ENCODE measurements around the gene CNTNAP2. TPM values are rescaled to one million over a fixed set of nuclear protein-coding genes. Genes with fewer than 3 reads are reported as not detected.

CNTNAP2 gene
- polyA plus RNA-seq, 6 donors from 2014 or later = 38.2 to 132 (median 77.9) TPM

GRCh38 chr7:146861701-146862100 lies 745.1 kb downstream of the CNTNAP2 start:
- Mint-ChIP-seq H3K36me3 (no peaks in the 10 kb centered on the region), H3K4me3 (no peak overlapping the region), H3K27ac (no peak overlapping the region), H3K9me3 (peaks cover 0 to 14% (median 0%) of the 10 kb centered on the region in 7 donors), H3K27me3 (no peaks in the 10 kb centered on the region), H3K4me1 (no peaks in the 10 kb centered on the region)
- DNase-seq (no peak), ATAC-seq (ENCODE audit: low read depth in 2 of 2) (no peak)

DNA sequence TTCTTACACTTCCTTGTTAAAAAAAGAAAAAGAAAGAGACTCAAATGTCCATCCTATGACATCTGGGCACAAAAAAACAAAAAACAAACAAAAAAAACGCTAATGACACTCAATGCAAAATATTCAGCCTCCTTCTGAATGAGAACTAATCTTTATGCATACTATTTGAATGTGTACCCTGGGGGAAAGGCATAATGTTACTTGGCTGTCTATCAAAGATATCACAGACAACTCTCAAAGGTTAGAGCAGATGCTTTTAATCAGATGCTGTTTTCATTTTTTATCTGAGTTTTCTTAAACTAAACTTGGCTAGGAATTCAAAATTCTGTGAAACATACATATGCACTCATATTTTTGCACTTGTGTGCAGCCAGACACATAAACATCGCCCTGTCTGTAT lies 745.8 kb downstream of the CNTNAP2 start:
- Mint-ChIP-seq H3K9me3 (peaks cover 0 to 9% (median 0%) of the 10 kb centered on the region in 7 donors), H3K27ac (no peak overlapping the region), H3K4me1 (no peaks in the 10 kb centered on the region), H3K4me3 (no peak overlapping the region), H3K27me3 (no peaks in the 10 kb centered on the region), H3K36me3 (no peaks in the 10 kb centered on the region)
- DNase-seq = no peak
- no peak for ATAC-seq (ENCODE audit: low read depth in 2 of 2)

GRCh38 chr7:146864644-146865043 lies 748.0 kb downstream of the CNTNAP2 start:
- Mint-ChIP-seq H3K27ac (no peak overlapping the region), H3K36me3 (no peaks in the 10 kb centered on the region), H3K4me1 (no peaks in the 10 kb centered on the region), H3K27me3 (no peaks in the 10 kb centered on the region), H3K9me3 (peaks cover 0 to 13% (median 5%) of the 10 kb centered on the region in 7 donors), H3K4me3 (no peak overlapping the region)
- DNase-seq (no peak), ATAC-seq (ENCODE audit: low read depth in 2 of 2) (no peak)

DNA sequence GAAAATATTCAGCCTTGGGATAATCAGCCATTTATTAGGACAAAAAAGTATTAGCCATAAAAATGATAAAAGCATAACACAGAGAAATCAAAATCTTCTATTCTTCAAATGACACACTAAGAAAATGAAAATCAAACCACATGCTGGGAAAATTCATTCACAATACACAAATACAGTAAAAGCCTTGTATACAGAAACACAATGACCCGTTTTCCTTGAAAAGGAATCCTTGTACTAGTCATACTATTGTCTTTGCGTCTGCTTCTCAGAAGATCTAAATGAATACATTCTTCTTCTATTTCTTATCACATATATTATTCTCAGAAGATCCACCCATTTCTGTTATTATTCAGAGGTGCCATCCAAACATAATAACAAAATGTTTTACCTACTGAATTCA lies 749.1 kb downstream of the CNTNAP2 start:
- DNase-seq (no peak), ATAC-seq (ENCODE audit: low read depth in 2 of 2) (no peak)
- Mint-ChIP-seq H3K36me3 (no peaks in the 10 kb centered on the region), H3K27me3 (no peaks in the 10 kb centered on the region), H3K27ac (no peak overlapping the region), H3K4me3 (no peak overlapping the region), H3K9me3 (peaks cover 0 to 10% (median 5%) of the 10 kb centered on the region in 7 donors), H3K4me1 (no peaks in the 10 kb centered on the region)

DNA sequence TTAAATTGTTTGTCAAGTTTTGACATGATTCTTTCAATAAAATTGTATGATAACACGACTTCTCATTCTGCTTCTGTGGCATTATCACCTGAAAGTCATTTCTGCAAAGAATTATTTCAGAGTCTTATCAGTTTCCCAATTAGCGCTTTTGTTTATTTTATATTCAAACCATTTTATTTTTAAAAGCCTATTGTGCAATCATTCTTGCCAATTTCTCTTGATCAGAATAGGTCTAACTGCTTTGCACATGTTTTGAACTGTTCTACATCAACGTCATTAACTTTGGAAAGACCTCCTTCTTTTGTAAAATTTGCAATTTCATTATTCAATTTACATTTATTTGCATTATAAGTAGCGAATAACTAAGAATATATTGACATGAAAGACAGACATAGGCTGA lies 758.1 kb downstream of the CNTNAP2 start:
- DNase-seq (no peak), ATAC-seq (ENCODE audit: low read depth in 2 of 2) (no peak)
- no peaks in the 10 kb centered on the region for H3K27me3 Mint-ChIP-seq
- H3K27ac Mint-ChIP-seq = no peak overlapping the region
- no peaks in the 10 kb centered on the region for H3K36me3 Mint-ChIP-seq
- no peaks in the 10 kb centered on the region for H3K4me1 Mint-ChIP-seq
- H3K9me3 Mint-ChIP-seq = peaks cover 0 to 13% (median 0%) of the 10 kb centered on the region in 7 donors
- no peak overlapping the region for H3K4me3 Mint-ChIP-seq

DNA sequence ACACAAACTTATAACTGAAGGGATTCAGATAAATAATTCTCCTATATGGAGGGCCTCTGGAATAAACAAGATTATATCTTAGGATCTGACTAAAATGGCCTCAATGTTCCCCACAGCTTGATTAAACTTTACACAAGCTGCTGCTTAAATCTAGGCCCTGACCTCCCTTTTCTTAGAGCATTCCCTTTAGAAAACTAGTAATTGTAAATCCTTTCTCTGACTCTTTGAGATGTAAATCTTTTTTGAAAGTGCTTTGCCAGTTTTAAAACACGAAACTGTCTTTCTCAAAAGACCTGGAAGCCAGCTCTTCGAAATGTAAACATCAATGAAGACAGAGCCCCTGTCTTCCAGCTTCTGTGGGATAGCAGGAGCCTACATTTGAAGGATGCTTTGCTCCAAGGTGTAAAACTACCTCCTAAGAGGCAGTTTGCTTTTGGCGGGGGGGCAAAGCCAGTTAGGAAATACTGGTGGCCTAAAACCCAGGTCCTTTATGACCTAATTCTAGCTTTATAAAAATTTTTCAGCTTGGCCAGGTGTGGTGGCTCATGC lies 758.7 kb downstream of the CNTNAP2 start:
- Mint-ChIP-seq H3K27ac (peak overlapping the region in 1 of 6 donors; percentile 89), H3K36me3 (no peaks in the 10 kb centered on the region), H3K4me1 (no peaks in the 10 kb centered on the region), H3K9me3 (peaks cover 0 to 13% (median 0%) of the 10 kb centered on the region in 7 donors), H3K4me3 (no peak overlapping the region), H3K27me3 (no peaks in the 10 kb centered on the region)
- ATAC-seq (ENCODE audit: low read depth in 2 of 2) = no peak
- no peak for DNase-seq

- peaks cover 0 to 13% (median 0%) of the 10 kb centered on the region in 7 donors for H3K9me3 Mint-ChIP-seq
- H3K4me3 Mint-ChIP-seq = no peak overlapping the region
- H3K27me3 Mint-ChIP-seq = no peaks in the 10 kb centered on the region
- H3K4me1 Mint-ChIP-seq = no peaks in the 10 kb centered on the region
- H3K27ac Mint-ChIP-seq = no peak overlapping the region
- ATAC-seq (ENCODE audit: low read depth in 2 of 2) = no peak
- H3K36me3 Mint-ChIP-seq = no peaks in the 10 kb centered on the region
- no peak for DNase-seq
These were observed 759.4 kb downstream of the CNTNAP2 start for GRCh38 chr7:146875981-146876380.

GRCh38 chr7:146876411-146876810 lies 759.8 kb downstream of the CNTNAP2 start:
- no peak overlapping the region for H3K27ac Mint-ChIP-seq
- H3K4me1 Mint-ChIP-seq = no peaks in the 10 kb centered on the region
- peaks cover 0 to 13% (median 0%) of the 10 kb centered on the region in 7 donors for H3K9me3 Mint-ChIP-seq
- H3K27me3 Mint-ChIP-seq = no peaks in the 10 kb centered on the region
- DNase-seq (no peak), ATAC-seq (ENCODE audit: low read depth in 2 of 2) (no peak)
- no peak overlapping the region for H3K4me3 Mint-ChIP-seq
- no peaks in the 10 kb centered on the region for H3K36me3 Mint-ChIP-seq

DNA sequence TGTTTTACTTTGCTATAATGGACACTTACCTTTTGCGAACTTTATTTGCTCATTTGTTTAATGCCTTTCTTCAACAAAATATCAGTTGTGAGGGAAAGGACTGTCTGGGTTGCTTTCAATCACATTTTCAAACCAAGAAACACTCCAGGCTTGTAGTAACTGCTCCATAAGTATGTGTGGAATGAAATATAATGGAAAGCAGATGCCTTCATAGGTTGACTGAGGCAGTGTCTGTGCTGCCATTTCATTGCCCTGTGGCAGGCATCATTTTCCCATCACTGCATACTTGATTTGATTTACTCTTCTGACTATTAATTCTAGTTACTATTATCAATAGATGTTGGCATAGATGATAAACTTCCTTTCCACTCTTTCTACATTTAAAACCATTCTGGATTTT lies 762.3 kb downstream of the CNTNAP2 start:
- Mint-ChIP-seq H3K27me3 (no peaks in the 10 kb centered on the region), H3K27ac (no peak overlapping the region), H3K4me3 (no peak overlapping the region), H3K4me1 (no peaks in the 10 kb centered on the region), H3K36me3 (no peaks in the 10 kb centered on the region), H3K9me3 (peaks cover 0 to 9% (median 2%) of the 10 kb centered on the region in 7 donors)
- ATAC-seq (ENCODE audit: low read depth in 2 of 2) = no peak
- no peak for DNase-seq

DNA sequence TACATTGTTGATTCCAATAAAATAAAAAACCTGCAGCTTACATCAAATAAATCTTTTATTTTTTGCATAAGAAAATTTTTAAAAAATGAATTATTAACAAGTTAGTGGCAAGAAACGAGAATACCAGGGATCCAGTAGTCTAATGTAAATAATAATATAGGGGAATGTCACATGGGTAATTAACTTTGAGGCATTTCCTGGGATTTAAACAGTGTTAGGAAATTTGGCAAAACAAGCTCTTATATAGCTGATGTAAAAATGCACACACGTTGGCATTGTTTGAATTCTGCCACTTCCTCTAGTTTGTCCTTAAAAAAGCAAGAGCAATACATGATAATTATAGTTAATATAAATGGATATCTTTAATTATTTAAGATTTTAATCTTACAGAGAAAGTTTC lies 768.6 kb downstream of the CNTNAP2 start:
- H3K27me3 Mint-ChIP-seq = no peaks in the 10 kb centered on the region
- no peak overlapping the region for H3K4me3 Mint-ChIP-seq
- H3K9me3 Mint-ChIP-seq = peaks cover 0 to 4% (median 0%) of the 10 kb centered on the region in 7 donors
- H3K27ac Mint-ChIP-seq = no peak overlapping the region
- DNase-seq (no peak), ATAC-seq (ENCODE audit: low read depth in 2 of 2) (no peak)
- no peaks in the 10 kb centered on the region for H3K4me1 Mint-ChIP-seq
- no peaks in the 10 kb centered on the region for H3K36me3 Mint-ChIP-seq

DNA sequence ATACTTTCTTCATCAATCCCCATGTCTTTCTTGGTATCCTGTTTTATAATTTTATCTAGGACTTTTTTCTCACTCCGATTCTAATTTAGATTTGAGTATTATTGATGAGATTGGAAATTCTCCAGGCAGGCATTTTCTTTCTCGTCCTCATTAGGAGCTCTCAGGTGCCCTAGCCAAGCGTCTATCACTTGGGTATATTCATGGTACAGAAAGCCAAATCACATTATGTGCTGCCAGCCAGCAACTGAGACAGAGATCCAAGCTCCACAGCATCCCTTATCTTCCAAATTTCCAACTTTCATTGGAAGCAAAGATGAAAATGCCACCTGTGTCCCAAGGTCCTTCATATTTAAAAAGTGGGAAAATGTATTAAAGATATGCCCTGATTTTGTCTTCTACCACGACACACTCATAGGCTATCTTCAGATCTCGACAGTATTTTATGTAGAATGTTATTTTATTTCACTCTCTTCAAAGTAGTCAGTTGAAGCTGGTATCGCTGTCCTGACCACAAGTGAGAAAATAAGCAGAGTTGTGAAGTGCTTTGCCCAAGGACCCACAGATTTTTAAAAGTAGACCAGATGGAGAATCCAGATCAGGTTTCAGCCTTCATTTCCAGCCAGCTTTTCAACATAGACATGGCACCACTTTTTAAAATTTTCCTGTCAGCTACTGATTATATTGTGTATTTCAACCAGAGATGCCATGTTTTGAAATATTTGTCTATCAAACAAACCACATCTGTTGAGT lies 773.4 kb downstream of the CNTNAP2 start:
- Mint-ChIP-seq H3K27me3 (no peaks in the 10 kb centered on the region), H3K27ac (no peak overlapping the region), H3K9me3 (peaks cover 0 to 5% (median 3%) of the 10 kb centered on the region in 7 donors), H3K36me3 (no peaks in the 10 kb centered on the region), H3K4me1 (no peaks in the 10 kb centered on the region), H3K4me3 (no peak overlapping the region)
- DNase-seq (no peak), ATAC-seq (ENCODE audit: low read depth in 2 of 2) (no peak)

DNA sequence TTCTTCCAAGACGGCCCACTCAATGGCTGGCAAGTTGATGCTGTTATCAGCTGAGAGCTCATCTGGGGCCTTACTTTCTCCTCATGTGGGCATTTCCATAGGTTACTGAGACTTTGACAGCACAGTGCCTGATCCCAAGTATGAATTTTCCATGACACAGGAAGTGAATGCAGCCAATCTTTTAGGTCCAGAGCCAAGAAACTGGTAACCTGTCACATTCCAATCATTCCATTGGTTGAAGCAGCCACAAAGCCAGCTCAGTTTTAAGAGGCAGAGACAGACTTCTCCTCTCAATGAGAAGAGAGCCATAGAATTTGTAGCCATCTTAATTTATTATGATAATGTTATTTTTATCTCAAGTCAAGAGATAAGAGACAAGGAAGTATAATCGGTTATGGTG lies 775.5 kb downstream of the CNTNAP2 start:
- Mint-ChIP-seq H3K9me3 (peaks cover 0 to 5% (median 3%) of the 10 kb centered on the region in 7 donors), H3K4me3 (no peak overlapping the region), H3K4me1 (no peaks in the 10 kb centered on the region), H3K27me3 (no peaks in the 10 kb centered on the region), H3K36me3 (no peaks in the 10 kb centered on the region), H3K27ac (no peak overlapping the region)
- DNase-seq (no peak), ATAC-seq (ENCODE audit: low read depth in 2 of 2) (no peak)

GRCh38 chr7:146894927-146895326 lies 778.3 kb downstream of the CNTNAP2 start:
- Mint-ChIP-seq H3K36me3 (no peaks in the 10 kb centered on the region), H3K4me3 (no peak overlapping the region), H3K27ac (no peak overlapping the region), H3K4me1 (no peaks in the 10 kb centered on the region), H3K9me3 (peaks cover 0 to 7% (median 4%) of the 10 kb centered on the region in 7 donors), H3K27me3 (no peaks in the 10 kb centered on the region)
- DNase-seq (no peak), ATAC-seq (ENCODE audit: low read depth in 2 of 2) (no peak)

DNA sequence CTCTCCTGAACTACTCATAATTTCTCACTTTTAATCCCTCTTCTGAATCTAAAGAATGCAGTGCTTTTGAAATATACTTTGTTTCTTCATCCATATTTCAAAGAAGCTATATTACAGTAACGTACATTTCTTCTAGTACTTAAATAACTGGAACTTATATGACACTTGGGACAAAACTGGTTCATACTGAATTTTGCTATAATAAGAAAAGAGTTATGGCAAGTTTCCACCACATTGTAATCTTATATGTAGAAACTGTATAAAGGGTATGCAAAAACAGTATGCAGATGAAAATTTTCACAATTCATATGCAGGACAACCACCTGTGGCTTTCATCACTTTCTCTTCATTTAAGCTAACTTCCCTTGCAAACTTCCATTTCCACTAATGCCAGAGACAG lies 785.7 kb downstream of the CNTNAP2 start:
- ATAC-seq (ENCODE audit: low read depth in 2 of 2) (no peak), DNase-seq (no peak)
- no peaks in the 10 kb centered on the region for H3K4me1 Mint-ChIP-seq
- H3K4me3 Mint-ChIP-seq = no peak overlapping the region
- no peak overlapping the region for H3K27ac Mint-ChIP-seq
- H3K36me3 Mint-ChIP-seq = no peaks in the 10 kb centered on the region
- peaks cover 0 to 20% (median 8%) of the 10 kb centered on the region in 7 donors for H3K9me3 Mint-ChIP-seq
- H3K27me3 Mint-ChIP-seq = no peaks in the 10 kb centered on the region

All from naive B cell (primary cell).